GM21367 (cell line): ENCODE data around the gene LACC1.
A peak's percentile ranks its signal among the peaks of the same experiment; 100 is the strongest.

Experiments used
- ATAC-seq: cut with Tn5 transposase; IDR thresholded peaks from one replicate; pipeline ENCODE4 v1.9.1; 2021; ENCODE audit not compliant: unreplicated experiment

Gene LACC1

DNA sequence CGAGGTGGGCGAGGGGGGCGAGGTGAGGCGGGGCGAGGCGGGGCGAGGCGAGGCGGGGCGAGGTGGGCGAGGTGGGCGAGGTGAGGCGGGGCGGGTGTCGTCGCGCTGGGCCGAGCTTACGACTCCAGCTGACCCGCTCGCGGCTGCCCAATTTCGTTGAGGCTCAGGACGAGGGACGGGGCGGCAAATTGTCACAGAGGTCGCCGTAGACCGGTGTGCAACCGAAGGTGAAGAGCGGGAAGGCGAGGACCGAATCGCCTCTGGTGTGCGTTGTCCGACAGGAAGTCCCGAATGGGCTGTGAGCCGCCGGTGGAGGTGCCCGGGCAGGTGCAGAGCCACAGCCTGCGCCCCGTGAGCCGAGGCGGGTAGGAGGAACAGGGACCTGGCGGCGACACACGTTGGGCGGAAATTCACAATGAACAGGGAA lies at the start of gene LACC1:
Gene LACC1 (plus strand): TSS at position 150 of the 427 bp plus-strand sequence. CDS start 1,082 bp downstream, outside the sequence.
- peak; percentile 38 for ATAC-seq

GRCh38 chr13:43830497-43830881 lies 49.2 kb upstream of the LACC1 start:
- ATAC-seq = no peak

DNA sequence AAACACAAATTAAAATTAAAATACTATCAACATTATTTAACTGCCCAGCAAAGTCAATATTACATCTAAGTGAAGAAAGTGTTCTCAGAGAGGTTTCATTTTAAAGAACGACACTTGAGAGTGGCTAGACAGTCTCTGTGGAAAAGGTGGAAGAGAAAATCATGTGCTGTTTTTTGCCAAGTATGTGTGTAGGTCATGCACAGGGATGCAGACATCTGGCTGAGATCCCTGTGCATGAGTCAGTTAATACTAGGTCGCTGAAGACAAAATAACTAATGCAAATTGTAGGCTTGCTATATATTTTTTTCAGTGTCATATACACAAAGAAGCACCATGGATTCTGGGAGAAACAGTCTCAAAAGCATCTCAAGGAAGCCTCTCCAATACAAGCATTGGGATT lies 48.6 kb upstream of the LACC1 start:
- no peak for ATAC-seq

GRCh38 chr13:43835701-43836100 lies 44.0 kb upstream of the LACC1 start:
- no peak for ATAC-seq

DNA sequence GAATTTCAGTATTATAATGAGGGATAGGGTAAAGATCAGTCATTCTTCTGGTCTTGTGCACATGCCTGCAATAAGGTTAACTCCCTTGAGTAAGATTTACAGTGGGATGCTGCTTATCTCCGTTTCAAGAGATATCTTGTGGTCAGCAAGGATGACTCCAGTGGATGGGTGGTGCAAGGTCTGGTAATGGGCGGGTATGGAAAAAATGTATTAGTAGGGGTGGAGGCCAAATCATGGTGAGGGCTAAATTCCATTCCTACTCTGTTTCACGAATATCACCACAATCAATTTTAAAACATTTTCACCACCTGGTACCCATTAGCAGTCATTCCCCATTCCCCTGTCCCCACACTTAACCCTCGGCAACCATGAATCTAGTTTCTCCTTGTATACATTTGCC lies 40.8 kb upstream of the LACC1 start:
- no peak for ATAC-seq

- ATAC-seq = no peak
These were observed 33.1 kb upstream of the LACC1 start for GRCh38 chr13:43846496-43847158.

GRCh38 chr13:43848001-43848649 lies 31.6 kb upstream of the LACC1 start:
- no peak for ATAC-seq

DNA sequence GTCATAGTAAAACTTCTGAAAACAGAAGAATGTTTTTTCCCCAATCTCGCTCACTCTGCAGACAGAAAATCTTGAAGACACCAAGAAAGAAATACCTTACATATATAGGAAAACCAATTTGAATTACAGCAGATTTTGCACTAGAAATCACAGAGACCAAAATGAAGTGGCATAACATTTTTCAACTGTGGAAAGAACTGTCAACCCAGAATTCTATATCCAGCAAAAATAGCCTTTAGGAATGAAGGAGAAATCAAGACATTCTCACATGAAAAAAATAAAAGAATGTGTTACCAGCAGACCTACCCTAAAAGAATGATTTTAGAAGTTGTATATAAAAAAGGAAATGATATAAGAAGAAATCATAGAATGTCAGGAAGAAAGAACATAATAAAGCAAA lies 28.8 kb upstream of the LACC1 start:
- no peak for ATAC-seq

DNA sequence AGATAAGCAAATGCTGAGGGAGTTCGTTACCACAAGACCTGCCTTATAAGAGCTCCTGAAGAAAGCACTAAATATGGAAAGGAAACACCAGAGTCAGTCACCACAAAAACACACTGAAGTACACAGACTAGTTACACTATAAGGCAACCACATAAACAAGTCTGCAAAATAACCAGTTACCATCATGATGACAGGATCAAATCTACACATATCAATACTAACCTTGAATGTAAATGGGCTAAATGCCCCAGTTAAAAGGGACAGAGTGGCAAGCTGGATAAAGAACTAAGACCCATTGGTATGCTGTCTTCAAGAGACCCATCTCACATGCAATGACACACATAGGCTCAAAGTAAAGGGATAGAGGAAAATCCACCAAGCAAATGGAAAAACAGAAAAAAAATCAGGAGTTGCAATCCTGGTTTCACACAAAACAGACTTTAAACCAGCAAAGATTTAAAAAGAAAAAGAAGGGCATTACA lies 26.7 kb upstream of the LACC1 start:
- no peak for ATAC-seq

DNA sequence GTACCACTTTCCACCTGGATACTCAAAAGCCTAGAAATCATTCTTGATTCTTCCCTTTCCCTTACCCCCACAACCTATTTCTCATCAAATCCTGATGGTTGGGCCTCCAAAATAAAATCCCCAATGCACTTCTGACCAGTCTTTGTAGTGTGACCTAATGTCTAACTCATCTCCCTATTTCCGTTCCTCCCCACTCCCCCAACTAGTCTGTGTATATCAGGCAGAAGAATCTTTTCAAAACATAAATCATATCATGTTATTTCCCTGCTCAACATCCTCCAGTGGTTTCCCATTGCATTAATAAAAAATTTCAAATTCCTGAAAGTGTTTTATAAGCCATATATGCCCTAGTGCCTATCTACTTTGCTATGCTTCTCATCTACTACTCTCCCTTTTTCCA lies 17.8 kb upstream of the LACC1 start:
- no peak for ATAC-seq

DNA sequence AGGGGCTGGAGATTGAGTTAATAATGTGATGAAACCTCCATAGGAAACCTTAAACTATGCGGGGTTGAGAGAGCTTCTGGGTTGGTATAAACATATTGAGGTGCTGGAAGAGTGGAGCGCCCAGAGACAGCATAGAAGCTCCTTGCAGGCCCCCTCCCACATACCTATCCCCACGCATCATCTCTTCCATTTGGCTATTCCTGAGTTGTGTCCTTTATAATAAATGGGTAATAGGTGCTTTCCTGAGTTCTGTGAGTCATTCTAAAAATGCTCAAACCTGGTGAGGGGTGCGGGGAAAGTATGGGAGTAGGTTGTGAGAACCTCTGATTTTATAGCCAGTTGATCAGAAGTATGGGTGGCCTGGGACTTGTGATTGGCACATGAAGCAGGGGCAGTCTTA lies 14.8 kb upstream of the LACC1 start:
- no peak for ATAC-seq

DNA sequence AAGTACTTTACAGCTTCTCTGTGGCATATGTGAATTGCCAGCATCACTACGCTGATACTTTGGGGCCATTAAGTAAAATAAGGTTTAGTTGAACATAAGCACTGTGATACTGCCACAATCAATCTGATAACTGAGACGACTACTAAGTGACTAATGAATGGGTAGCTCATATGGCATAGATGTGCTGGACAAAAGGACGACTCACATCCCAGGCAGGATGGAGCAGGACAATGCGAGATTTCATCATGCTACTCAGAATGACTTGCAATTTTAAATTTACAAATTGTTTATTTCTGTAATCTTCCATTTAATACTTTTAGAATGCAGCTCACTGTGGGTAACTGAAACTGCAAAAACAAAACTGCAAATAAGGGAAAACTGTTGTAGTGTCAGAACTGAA lies 13.8 kb upstream of the LACC1 start:
- no peak for ATAC-seq

- ATAC-seq = no peak
These were observed 7.5 kb upstream of the LACC1 start for GRCh38 chr13:43872181-43872580.

DNA sequence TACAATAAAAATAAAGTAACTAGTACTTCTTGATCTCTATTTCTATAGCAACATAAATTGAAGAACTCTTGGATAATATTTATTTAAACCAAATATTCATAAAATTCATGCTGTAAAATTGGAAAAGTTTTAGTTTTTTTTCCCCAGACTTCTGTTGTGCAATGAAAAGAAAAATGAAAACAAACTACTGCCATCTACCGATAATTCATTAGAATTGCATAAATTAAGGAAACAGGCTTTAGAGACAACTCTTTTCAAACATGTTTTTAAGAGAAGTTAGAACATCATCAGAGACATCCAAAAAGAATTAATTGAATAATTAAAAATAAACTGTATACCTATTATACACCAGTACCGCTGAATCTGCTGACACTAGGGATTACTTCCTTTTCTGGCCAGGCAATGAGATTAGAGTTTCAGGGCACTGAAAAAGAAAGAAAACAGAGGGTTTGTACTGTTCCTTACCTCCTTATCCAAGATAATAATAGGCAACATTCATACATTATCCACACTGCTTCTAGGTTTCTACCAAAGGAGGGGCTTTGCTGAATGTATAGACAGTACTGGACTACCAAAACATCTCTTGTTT lies 5.1 kb upstream of the LACC1 start:
- ATAC-seq = no peak

DNA sequence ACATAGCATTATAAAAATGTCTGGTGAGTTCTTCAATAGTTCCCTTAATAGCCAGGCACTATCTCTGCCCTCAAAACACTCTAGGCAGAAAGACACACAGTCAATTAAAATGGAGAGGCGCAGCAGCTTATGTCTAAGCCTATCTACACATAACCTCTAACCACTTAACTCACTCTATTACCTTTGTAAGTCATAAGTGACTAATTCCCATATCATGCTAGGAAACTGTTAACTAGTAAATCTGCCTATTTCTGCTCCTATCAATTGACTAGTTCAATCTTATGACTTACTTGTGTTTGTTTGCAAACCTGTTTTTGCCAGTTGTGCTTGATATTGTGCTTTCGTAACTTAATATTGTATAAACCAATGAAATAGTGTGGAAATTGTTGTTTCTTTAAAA lies 3.3 kb upstream of the LACC1 start:
- ATAC-seq = no peak

DNA sequence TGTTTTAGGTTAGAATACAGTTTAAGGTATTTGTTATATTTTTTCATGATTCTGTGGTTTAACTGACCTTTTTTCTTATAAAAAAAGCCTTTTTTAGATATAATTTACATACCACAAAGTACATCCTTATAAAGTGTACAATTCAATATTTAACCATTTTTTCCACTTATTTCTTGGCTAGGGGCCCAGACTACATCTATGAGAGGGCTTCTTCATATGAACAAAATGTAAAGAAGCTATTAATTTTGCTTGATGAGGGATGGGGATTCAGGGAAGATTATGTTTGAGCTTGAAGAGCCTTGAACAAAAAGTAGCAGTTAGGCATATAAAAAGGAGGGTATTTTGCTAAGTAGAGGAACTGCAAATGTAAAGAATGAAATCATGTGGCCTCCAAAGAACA lies 2.4 kb upstream of the LACC1 start:
- no peak for ATAC-seq

- no peak for ATAC-seq
These were observed 1.9 kb upstream of the LACC1 start for GRCh38 chr13:43877766-43878165.

- peak; percentile 71 for ATAC-seq
These were observed 581 bp upstream of the LACC1 start, which contains the start of gene CCDC122 for GRCh38 chr13:43878892-43879754. Gene CCDC122 (minus strand): TSS chr13:43879740. CDS start chr13:43869376, 10,364 bp downstream.

DNA sequence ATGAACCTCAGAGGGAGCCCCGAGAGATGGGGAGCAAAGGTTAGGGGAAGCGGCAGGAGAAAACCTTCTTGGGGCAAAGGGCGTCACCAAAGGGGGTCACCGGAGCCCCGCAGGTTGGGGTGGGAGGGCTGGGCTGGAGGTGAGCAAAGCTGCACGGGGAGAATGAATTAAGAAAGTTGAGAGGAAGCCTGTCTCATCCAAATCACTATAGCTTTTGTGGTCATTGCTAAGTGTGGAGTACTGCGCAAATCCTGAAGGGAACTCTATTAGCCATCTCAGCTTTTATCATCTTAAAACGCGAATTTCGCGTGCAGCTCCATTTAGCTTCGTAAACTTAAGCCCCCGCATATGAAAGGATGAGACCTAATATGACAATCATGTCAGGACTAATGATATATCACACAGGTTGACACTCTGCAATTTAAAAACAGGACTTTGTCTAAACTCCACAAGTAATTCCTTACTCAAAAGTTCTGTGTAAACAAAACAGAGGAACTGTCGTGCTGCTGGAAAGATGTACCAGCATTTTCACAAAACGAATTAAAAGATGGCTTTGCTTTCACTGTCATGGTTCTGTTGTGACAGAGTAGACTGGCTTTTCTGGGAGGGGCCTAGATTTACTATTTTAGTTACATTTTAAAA lies 631 bp downstream of the LACC1 start:
- no peak for ATAC-seq

DNA sequence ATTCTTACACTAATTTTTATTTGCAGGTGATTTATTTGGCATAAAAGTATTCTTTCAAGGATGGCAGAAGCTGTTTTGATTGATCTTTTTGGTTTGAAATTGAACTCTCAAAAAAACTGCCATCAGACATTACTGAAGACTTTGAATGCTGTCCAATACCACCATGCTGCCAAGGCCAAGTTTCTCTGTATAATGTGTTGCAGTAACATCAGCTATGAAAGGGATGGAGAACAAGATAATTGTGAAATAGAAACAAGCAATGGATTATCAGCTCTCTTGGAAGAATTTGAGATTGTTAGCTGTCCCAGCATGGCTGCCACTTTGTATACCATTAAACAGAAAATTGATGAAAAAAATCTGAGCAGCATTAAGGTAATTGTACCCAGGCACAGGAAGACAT lies 1.2 kb downstream of the LACC1 start:
- ATAC-seq = no peak

DNA sequence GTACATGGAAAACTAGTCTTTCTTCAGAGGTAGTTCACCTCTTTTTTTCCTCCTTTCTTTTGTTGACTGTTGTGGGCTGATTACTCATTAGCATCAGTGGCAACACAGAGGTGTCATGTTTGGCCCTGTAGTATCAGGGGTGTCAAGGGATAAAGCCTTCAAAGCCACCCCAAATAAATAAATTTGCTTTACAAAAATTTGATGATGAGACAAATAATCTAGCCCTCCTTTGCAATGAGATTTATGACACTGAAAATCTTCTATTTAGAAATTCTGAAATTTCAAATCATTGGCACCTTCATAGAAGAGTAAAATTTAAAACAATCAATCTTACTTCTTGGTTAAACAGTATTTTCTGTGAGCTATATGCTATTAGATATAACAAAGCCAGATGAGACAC lies 1.9 kb downstream of the LACC1 start:
- no peak for ATAC-seq
